Measurements from ENCODE around the gene C1RL. TPM values are rescaled to one million over a fixed set of nuclear protein-coding genes. Genes with fewer than 3 reads are reported as not detected.

The C1RL gene
- total RNA-seq, 1 donor from 2014 or later: 26.6 TPM

- TF ChIP-seq CTCF (IDR thresholded peaks at IDR 0.05; ENCODE audit: insufficient read depth, low read length, poor library complexity, severe bottlenecking): no peak
- Histone ChIP-seq H3K36me3 (ENCODE audit: control insufficient read depth, insufficient read depth, low read length) (no peaks in the 10 kb centered on the region), H3K27me3 (ENCODE audit: control insufficient read depth, insufficient read depth, low read length) (peaks cover 8% of the 10 kb centered on the region), H3K4me3 (ENCODE audit: low read depth, low read length) (peak overlapping the region; percentile 34)
- no peak for DNase-seq (ENCODE audit: low read depth)
These were observed 17.3 kb downstream of the C1RL start for GRCh38 chr12:7091660-7092228.

- no peaks in the 10 kb centered on the region for H3K36me3 ChIP-seq (ENCODE audit: control insufficient read depth, insufficient read depth, low read length)
- H3K27me3 ChIP-seq (ENCODE audit: control insufficient read depth, insufficient read depth, low read length): peaks cover 8% of the 10 kb centered on the region
- DNase-seq (ENCODE audit: low read depth): no peak
- no peak overlapping the region for H3K4me3 ChIP-seq (ENCODE audit: low read depth, low read length)
- no peak for TF ChIP-seq CTCF (IDR thresholded peaks at IDR 0.05; ENCODE audit: insufficient read depth, low read length, poor library complexity, severe bottlenecking)
These were observed 17.8 kb downstream of the C1RL start for GRCh38 chr12:7091171-7091570.

- no peak overlapping the region for H3K4me3 ChIP-seq (ENCODE audit: low read depth, low read length)
- no peak for TF ChIP-seq CTCF (IDR thresholded peaks at IDR 0.05; ENCODE audit: insufficient read depth, low read length, poor library complexity, severe bottlenecking)
- no peak for DNase-seq (ENCODE audit: low read depth)
These were observed 18.6 kb downstream of the C1RL start for GRCh38 chr12:7090222-7090998.

GRCh38 chr12:7089196-7089871 is 19.7 kb downstream of the C1RL start:
- Histone ChIP-seq H3K27me3 (ENCODE audit: control insufficient read depth, insufficient read depth, low read length) (peaks cover 8% of the 10 kb centered on the region), H3K36me3 (ENCODE audit: control insufficient read depth, insufficient read depth, low read length) (no peaks in the 10 kb centered on the region), H3K4me3 (ENCODE audit: low read depth, low read length) (no peak overlapping the region)
- no peak for TF ChIP-seq CTCF (IDR thresholded peaks at IDR 0.05; ENCODE audit: insufficient read depth, low read length, poor library complexity, severe bottlenecking)
- DNase-seq (ENCODE audit: low read depth): no peak

More at GRCh38 chr12:7090222-7090998, 18.6 kb downstream of the C1RL start:
- H3K27me3 ChIP-seq (ENCODE audit: control insufficient read depth, insufficient read depth, low read length): peaks cover 8% of the 10 kb centered on the region
- H3K36me3 ChIP-seq (ENCODE audit: control insufficient read depth, insufficient read depth, low read length): no peaks in the 10 kb centered on the region

GRCh38 chr12:7083125-7083524 is 25.9 kb downstream of the C1RL start:
- no peak overlapping the region for H3K4me3 ChIP-seq (ENCODE audit: low read depth, low read length)

More at GRCh38 chr12:7083125-7083524, 25.9 kb downstream of the C1RL start:
- Histone ChIP-seq H3K27me3 (ENCODE audit: control insufficient read depth, insufficient read depth, low read length) (no peaks in the 10 kb centered on the region), H3K36me3 (ENCODE audit: control insufficient read depth, insufficient read depth, low read length) (no peaks in the 10 kb centered on the region)
- no peak for DNase-seq (ENCODE audit: low read depth)
- TF ChIP-seq CTCF (IDR thresholded peaks at IDR 0.05; ENCODE audit: insufficient read depth, low read length, poor library complexity, severe bottlenecking): no peak
